Pancreas (tissue), 10 donors: ENCODE measurements around the gene HHIPL1. TPM values are rescaled to one million over a fixed set of nuclear protein-coding genes. Genes with fewer than 3 reads are reported as not detected.

ENCODE experiments used
- ATAC-seq, 4 donors: fragments of 200-7000 bp; cut with Tn5 transposase; one replicate each; pipeline versions ENCODE4 v1.8.0 to v1.9.1; 2020; ENCODE audit warnings: mild to moderate bottlenecking in 4 of 4, moderate library complexity in 4 of 4
- DNase-seq, 6 donors: peaks; one replicate each; pipeline ENCODE4 v3.0.0-alpha.2; 2020
- FAIRE-seq: peaks from 2 replicates; lab custom pipeline; 2012; peaks lifted over from hg19 to GRCh38; lab: Jason Lieb, UNC
- H3K27ac ChIP-seq, 4 donors: fragments of 200-600 bp; sonication (generic); 1 replicate in 3 of 4; 2 replicates in 1 of 4; pipeline versions ENCODE4 v1.5.0 to v1.8.0; 2020
- H3K27me3 ChIP-seq, 4 donors: fragments of 200-600 bp; one replicate each; pipeline ENCODE4 v1.8.0; 2021
- H3K36me3 ChIP-seq, 3 donors: fragments of 200-600 bp; sonication (generic) in 1 of 3; one replicate each; pipeline versions ENCODE4 v1.5.0 to v1.8.0; 2020 to 2021
- H3K4me1 ChIP-seq, 3 donors: fragments of 200-600 bp; one replicate each; pipeline ENCODE4 v1.8.0; 2021
- H3K4me3 ChIP-seq, 4 donors: fragments of 200-600 bp; sonication (generic) in 2 of 4; one replicate each; pipeline versions ENCODE4 v1.5.0 to v1.8.0; 2020 to 2021
- H3K9me3 ChIP-seq, 4 donors: fragments of 200-600 bp; one replicate each; pipeline ENCODE4 v1.8.0; 2021
- WGBS, 2 donors: extraction: QIAGEN DNeasy Blood & Tissue Kit; methylation state at CpG; one replicate each; pipeline ENCODE4 v1.1.7; 2013; 5-methylcytosine and 5-hydroxymethylcytosine counted together
- intact Hi-C, 3 donors: fragments of 100-400 bp; cut with DNase I; formaldehyde crosslinking; loops; one replicate each; pipeline versions ENCODE4 v1.11.1 to v1.14.2; 2022
- polyA plus RNA-seq, 2 donors: library from polyadenylated mRNA; stranded (reverse); fragments of 200-250 nt; gene quantifications; one replicate each; pipeline ENCODE4 v1.2.3, GENCODE V29; 2013
- total RNA-seq, 6 donors: library from RNA; stranded (reverse); fragmentation: NEBNext Ultra II Directional in 4 of 6; extraction: Animal tissue kit (Norgen Biotek cat#: 25700) in 4 of 6; gene quantifications; one replicate each; pipeline versions ENCODE4 v1.2.1 to v1.2.4, GENCODE V29; 2021 to 2023
- TF ChIP-seq, protein P1 (sequence below), 4 donors: fragments of 200-600 bp; sonication (generic) in 3 of 4; IDR thresholded peaks; one replicate each; pipeline versions ENCODE4 v1.5.0 to v1.8.0; 2021; ENCODE audit warnings: antibody characterized with exemption in 4 of 4
- donor health status: healthy with polysubstance abuse.
- donor health status: DM: no; HTN: no; CAD: no; lungs with moderate emphysema.
- donor health status: DM: no; HTN: no; CAD: no.
- donor health status: control.
- donor health status: control.
- donor health status: Bipolar disorder and iron deficiency.
- donor health status: DM: yes; HTN: yes; CAD: no.
- donor health status: DM: no; HTN: no; CAD: no.
- donor health status: DM: no; HTN: no; CAD: no.
- donor health status: DM: yes; HTN: yes; CAD: no.

Gene HHIPL1
- total and polyA plus RNA-seq, 8 donors, result 0.09 to 1.2 (median 0.23) TPM

DNA sequence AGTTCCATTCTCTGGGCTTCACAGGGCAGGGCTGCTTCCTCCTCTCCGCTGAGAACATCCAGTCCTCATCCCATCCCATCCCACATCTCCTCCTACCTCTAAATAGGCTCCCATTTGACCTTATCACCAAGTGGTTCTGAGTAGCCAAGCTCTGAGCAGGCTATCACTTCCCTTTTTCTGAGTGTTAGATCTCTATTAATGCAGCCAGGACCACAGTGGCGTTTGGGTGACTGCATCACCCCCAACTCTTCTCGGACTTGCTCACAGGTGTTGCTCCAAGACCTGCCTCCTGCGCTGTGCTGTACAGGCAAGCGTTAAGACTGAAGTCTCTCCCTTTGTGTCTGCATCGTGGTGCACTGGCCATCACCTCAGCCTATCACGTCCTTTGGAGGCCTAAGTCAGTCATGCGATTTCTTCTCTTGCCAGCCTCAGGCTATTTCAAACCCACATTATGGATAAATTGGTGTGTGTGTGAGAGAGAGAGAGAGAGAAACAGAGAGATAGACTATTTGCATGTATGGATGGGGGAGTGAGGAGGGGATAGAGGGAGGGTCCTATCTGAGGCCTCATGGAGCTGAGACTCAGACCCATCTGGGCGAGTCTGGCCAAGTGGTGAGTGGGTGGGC lies 12.4 kb upstream of the HHIPL1 start:
- 84 to 91% methylated on average over 9 of the region's 9 CpGs for WGBS, 2 donors
- Histone ChIP-seq H3K9me3 (no peaks in the 10 kb centered on the region), H3K4me1 (peaks cover 0 to 7% (median 0%) of the 10 kb centered on the region in 3 donors), H3K27ac (no peak overlapping the region), H3K36me3 (no peaks in the 10 kb centered on the region), H3K27me3 (no peaks in the 10 kb centered on the region), H3K4me3 (no peak overlapping the region)
- intact Hi-C loops, result loop anchor here in 1 of 3 donors (10.0 kb wide), 1 partner anchor 108 kb away; no protein-coding TSS in a partner anchor
- FAIRE-seq, result no peak
- DNase-seq, result no peak
- TF ChIP-seq, protein P1, sequence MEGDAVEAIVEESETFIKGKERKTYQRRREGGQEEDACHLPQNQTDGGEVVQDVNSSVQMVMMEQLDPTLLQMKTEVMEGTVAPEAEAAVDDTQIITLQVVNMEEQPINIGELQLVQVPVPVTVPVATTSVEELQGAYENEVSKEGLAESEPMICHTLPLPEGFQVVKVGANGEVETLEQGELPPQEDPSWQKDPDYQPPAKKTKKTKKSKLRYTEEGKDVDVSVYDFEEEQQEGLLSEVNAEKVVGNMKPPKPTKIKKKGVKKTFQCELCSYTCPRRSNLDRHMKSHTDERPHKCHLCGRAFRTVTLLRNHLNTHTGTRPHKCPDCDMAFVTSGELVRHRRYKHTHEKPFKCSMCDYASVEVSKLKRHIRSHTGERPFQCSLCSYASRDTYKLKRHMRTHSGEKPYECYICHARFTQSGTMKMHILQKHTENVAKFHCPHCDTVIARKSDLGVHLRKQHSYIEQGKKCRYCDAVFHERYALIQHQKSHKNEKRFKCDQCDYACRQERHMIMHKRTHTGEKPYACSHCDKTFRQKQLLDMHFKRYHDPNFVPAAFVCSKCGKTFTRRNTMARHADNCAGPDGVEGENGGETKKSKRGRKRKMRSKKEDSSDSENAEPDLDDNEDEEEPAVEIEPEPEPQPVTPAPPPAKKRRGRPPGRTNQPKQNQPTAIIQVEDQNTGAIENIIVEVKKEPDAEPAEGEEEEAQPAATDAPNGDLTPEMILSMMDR (IDR thresholded peaks at IDR 0.05), result no peak
- ATAC-seq, result no peak

DNA sequence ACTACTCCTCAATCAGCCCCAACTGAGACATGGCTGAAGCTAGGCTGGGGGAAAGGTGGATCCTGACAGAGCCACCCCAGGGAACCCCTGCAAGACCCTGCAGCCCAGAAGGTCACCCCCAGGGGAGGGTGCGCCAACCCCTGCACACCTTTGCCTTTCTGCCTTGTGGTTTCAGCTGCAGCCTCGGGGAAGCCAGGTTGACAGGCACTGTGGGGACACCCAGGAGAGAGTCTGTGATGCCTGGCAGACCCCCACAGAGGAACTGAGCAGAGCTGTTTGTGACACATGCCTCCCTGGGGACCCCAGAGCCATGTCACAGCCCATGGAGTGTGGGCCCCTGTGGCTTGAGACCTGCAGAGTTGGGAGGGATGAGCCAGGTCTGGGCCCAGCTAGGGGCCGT lies 11.8 kb upstream of the HHIPL1 start:
- TF ChIP-seq, protein P1 (IDR thresholded peaks at IDR 0.05), result no peak
- FAIRE-seq, result no peak
- DNase-seq, result no peak
- WGBS, 2 donors, result 80 to 90% methylated on average over 3 of the region's 3 CpGs
- no peaks in the 10 kb centered on the region for H3K9me3 ChIP-seq
- no peak overlapping the region for H3K4me3 ChIP-seq
- no peak overlapping the region for H3K27ac ChIP-seq
- H3K36me3 ChIP-seq, result no peaks in the 10 kb centered on the region
- no peak for ATAC-seq
- intact Hi-C loops, result loop anchor here in 1 of 3 donors (10.0 kb wide), 1 partner anchor 108 kb away; no protein-coding TSS in a partner anchor
- H3K4me1 ChIP-seq, result peaks cover 0 to 7% (median 0%) of the 10 kb centered on the region in 3 donors
- no peaks in the 10 kb centered on the region for H3K27me3 ChIP-seq

DNA sequence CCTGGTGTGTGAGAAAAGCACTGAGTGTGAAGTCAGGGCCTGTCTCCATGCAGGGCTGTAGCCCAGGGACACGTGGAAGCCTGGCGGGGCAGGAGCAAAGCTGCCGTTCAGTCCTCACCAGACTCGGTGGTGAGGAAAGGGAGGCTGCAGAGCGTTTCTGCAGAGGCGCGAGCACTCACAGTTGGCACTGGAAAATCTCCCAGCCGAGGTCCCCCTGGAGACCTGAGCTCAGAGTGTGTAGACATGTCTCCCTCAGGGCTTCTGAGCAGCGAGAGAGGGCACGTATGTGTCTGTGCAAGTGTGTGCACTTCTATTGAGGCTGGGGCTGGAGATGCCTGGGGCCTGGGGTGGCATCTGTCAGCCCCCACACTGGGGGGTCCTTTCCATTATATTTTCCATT lies 11.0 kb upstream of the HHIPL1 start:
- no peak for FAIRE-seq
- no peaks in the 10 kb centered on the region for H3K9me3 ChIP-seq

DNA sequence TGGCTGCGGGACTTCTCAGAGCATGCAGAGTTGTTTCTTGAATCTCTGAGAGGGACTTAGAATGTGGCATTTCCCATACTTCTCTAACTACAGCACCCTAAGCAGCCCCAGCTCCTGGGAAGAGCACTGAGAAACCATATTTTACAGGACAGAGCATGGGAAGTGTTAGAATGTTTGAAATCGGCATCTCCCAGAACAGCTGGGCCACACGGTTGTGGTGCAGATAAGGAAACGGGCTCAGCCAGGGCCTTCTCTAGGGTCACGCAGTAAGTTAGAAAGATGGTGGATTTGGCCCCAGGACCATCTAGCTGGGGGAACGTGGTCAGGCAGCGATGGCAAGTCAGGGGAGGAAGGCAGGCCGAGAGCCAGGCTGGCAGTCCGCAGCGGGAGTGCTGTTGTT lies 10.5 kb upstream of the HHIPL1 start:
- WGBS, 2 donors, result 83 to 84% methylated on average over 10 of the region's 10 CpGs
- Histone ChIP-seq H3K9me3 (no peaks in the 10 kb centered on the region), H3K4me1 (no peaks in the 10 kb centered on the region), H3K36me3 (no peaks in the 10 kb centered on the region), H3K27ac (no peak overlapping the region), H3K4me3 (no peak overlapping the region), H3K27me3 (no peaks in the 10 kb centered on the region)
- FAIRE-seq (no peak), DNase-seq (no peak), ATAC-seq (no peak)
- TF ChIP-seq, protein P1 (IDR thresholded peaks at IDR 0.05), result no peak
- intact Hi-C loops, result loop anchor here in 1 of 3 donors (10.0 kb wide), 1 partner anchor 110 kb away; no protein-coding TSS in a partner anchor

More for the DNA sequence above, 11.0 kb upstream of the HHIPL1 start:
- no peak overlapping the region for H3K4me3 ChIP-seq
- H3K27me3 ChIP-seq, result no peaks in the 10 kb centered on the region
- no peak for ATAC-seq
- TF ChIP-seq, protein P1 (IDR thresholded peaks at IDR 0.05), result no peak
- peaks cover 0 to 3% (median 0%) of the 10 kb centered on the region in 3 donors for H3K4me1 ChIP-seq
- H3K27ac ChIP-seq, result no peak overlapping the region
- 74 to 82% methylated on average over 10 of the region's 10 CpGs for WGBS, 2 donors
- DNase-seq, result no peak
- no peaks in the 10 kb centered on the region for H3K36me3 ChIP-seq
- intact Hi-C loops, result loop anchor here in 1 of 3 donors (10.0 kb wide), 1 partner anchor 109 kb away; no protein-coding TSS in a partner anchor

DNA sequence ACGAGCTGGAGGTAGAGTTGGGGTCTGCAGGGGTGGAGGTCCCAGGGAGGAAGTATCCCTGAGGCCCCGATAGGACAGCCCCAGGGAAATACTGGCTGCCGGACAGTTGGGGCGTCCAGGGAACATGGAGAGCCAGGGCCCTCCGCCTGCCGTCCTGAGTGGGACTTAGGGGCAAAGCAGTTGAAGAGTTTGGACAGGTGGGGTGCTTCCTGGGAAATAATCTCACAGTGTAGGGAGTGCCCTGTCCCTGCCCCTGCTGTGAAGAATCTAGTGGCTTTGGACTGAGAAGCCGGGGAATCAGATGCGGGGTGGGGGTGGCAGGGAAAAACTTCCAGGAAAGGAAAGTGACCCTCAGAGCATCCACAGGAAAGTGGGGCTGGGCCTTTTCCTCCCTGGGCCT lies 9.8 kb upstream of the HHIPL1 start:
- Histone ChIP-seq H3K27me3 (no peaks in the 10 kb centered on the region), H3K4me1 (no peaks in the 10 kb centered on the region), H3K27ac (no peak overlapping the region), H3K9me3 (no peaks in the 10 kb centered on the region), H3K4me3 (no peak overlapping the region), H3K36me3 (no peaks in the 10 kb centered on the region)
- WGBS, 2 donors, result 80 to 81% methylated on average over 8 of the region's 8 CpGs
- ATAC-seq (no peak), FAIRE-seq (no peak), DNase-seq (no peak)
- intact Hi-C loops, result loop anchor here in 1 of 3 donors (10.0 kb wide), 1 partner anchor 110 kb away; no protein-coding TSS in a partner anchor
- TF ChIP-seq, protein P1 (IDR thresholded peaks at IDR 0.05), result no peak
